HepG2 (cell line): ENCODE results near the gene GALNT17.

Experiments used
- ARHGAP35 ChIP-seq: sonication (generic); formaldehyde crosslinking; IDR thresholded peaks from 2 replicates; pipeline ENCODE4 v1.9.0; 2022; ENCODE audit warnings: mild to moderate bottlenecking, inconsistent platforms, moderate library complexity, missing genetic modification reagents, borderline replicate concordance
- FOXP1 ChIP-seq, 2 experiments: fragments of 450-650 bp in 1 of 2; IDR thresholded peaks; 2 replicates each; pipeline ENCODE4 v1.6.1; 2017 to 2018; ENCODE audit warnings: antibody characterized with exemption in 1 of 2
- TCF7L2 ChIP-seq: IDR thresholded peaks from 2 replicates; pipeline ENCODE4 v1.6.1; 2011; ENCODE audit warnings: mild to moderate bottlenecking, low read depth, low read length, moderate library complexity
- ZNF382 ChIP-seq: sonication (generic); formaldehyde crosslinking; IDR thresholded peaks from 2 replicates; pipeline ENCODE4 v1.5.0; 2020; ENCODE audit warnings: missing genetic modification reagents, mild to moderate bottlenecking, borderline replicate concordance
- TF ChIP-seq, protein P1 (sequence below): sonication (generic); formaldehyde crosslinking; IDR thresholded peaks from 2 replicates; pipeline ENCODE4 v1.4.0; 2020; ENCODE audit warnings: missing genetic modification reagents, mild to moderate bottlenecking, borderline replicate concordance
- TF ChIP-seq, protein P2 (sequence below): IDR thresholded peaks from 2 replicates; pipeline ENCODE4 v1.6.1; 2016; ENCODE audit warnings: low read depth, control low read depth
- TF ChIP-seq, protein P3 (sequence below): sonication (generic); formaldehyde crosslinking; IDR thresholded peaks from 2 replicates; pipeline ENCODE4 v1.4.0; 2020; ENCODE audit warnings: missing genetic modification reagents

- TF ChIP-seq, protein P1, sequence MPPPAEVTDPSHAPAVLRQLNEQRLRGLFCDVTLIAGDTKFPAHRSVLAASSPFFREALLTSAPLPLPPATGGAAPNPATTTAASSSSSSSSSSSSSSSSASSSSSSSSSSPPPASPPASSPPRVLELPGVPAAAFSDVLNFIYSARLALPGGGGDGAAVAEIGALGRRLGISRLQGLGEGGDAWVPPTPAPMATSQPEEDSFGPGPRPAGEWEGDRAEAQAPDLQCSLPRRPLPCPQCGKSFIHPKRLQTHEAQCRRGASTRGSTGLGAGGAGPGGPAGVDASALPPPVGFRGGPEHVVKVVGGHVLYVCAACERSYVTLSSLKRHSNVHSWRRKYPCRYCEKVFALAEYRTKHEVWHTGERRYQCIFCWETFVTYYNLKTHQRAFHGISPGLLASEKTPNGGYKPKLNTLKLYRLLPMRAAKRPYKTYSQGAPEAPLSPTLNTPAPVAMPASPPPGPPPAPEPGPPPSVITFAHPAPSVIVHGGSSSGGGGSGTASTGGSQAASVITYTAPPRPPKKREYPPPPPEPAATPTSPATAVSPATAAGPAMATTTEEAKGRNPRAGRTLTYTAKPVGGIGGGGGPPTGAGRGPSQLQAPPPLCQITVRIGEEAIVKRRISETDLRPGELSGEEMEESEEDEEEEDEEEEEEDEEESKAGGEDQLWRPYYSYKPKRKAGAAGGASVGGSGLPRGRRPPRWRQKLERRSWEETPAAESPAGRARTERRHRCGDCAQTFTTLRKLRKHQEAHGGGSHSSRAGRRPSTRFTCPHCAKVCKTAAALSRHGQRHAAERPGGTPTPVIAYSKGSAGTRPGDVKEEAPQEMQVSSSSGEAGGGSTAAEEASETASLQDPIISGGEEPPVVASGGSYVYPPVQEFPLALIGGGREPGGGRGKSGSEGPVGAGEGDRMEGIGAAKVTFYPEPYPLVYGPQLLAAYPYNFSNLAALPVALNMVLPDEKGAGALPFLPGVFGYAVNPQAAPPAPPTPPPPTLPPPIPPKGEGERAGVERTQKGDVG (CRISPR knock-in tag): no peak
- TF ChIP-seq FOXP1 (IDR thresholded peaks at IDR 0.05) (no peak), FOXP1 (CRISPR knock-in tag; IDR thresholded peaks at IDR 0.05) (no peak), TCF7L2 (no peak), ARHGAP35 (CRISPR knock-in tag) (no peak), ZNF382 (no peak)
- TF ChIP-seq, protein P2, sequence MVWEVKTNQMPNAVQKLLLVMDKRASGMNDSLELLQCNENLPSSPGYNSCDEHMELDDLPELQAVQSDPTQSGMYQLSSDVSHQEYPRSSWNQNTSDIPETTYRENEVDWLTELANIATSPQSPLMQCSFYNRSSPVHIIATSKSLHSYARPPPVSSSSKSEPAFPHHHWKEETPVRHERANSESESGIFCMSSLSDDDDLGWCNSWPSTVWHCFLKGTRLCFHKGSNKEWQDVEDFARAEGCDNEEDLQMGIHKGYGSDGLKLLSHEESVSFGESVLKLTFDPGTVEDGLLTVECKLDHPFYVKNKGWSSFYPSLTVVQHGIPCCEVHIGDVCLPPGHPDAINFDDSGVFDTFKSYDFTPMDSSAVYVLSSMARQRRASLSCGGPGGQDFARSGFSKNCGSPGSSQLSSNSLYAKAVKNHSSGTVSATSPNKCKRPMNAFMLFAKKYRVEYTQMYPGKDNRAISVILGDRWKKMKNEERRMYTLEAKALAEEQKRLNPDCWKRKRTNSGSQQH (CRISPR knock-in tag): no peak
- TF ChIP-seq, protein P3, sequence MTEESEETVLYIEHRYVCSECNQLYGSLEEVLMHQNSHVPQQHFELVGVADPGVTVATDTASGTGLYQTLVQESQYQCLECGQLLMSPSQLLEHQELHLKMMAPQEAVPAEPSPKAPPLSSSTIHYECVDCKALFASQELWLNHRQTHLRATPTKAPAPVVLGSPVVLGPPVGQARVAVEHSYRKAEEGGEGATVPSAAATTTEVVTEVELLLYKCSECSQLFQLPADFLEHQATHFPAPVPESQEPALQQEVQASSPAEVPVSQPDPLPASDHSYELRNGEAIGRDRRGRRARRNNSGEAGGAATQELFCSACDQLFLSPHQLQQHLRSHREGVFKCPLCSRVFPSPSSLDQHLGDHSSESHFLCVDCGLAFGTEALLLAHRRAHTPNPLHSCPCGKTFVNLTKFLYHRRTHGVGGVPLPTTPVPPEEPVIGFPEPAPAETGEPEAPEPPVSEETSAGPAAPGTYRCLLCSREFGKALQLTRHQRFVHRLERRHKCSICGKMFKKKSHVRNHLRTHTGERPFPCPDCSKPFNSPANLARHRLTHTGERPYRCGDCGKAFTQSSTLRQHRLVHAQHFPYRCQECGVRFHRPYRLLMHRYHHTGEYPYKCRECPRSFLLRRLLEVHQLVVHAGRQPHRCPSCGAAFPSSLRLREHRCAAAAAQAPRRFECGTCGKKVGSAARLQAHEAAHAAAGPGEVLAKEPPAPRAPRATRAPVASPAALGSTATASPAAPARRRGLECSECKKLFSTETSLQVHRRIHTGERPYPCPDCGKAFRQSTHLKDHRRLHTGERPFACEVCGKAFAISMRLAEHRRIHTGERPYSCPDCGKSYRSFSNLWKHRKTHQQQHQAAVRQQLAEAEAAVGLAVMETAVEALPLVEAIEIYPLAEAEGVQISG: no peak
Measured at GRCh38 chr7:71165708-71166107, 33.8 kb downstream of the GALNT17 start.
